HepG2 (cell line): Measurements from ENCODE around the gene KISS1R. TPM values are rescaled to one million over a fixed set of nuclear protein-coding genes. Genes with fewer than 3 reads are reported as not detected.

Experiments used
- ATAC-seq: fragments of 200-7000 bp; cut with Tn5 transposase; 3 replicates; pipeline ENCODE4 v1.9.1; 2020; ENCODE audit warnings: mild to moderate bottlenecking, moderate library complexity
- BruUV-seq: library from RNA; stranded (reverse); fragments of 400-500 nt; replicated peaks from 2 replicates; lab custom pipeline; 2021; lab: Mats Ljungman, UMichigan
- CTCF ChIA-PET: fragments of 300-600 bp; formaldehyde crosslinking; extraction: SDS; loops from one replicate; lab custom pipeline; 2021; ENCODE audit warnings: low total read pairs, inconsistent platforms, low intra/inter-chr PET ratio; lab: Yijun Ruan, JAX
- POLR2A ChIA-PET: fragments of 350-600 bp; sonication (Branson Sonifier 250); formaldehyde crosslinking; loops from one replicate; lab custom pipeline; 2020; ENCODE audit warnings: antibody characterized with exemption, inconsistent platforms; lab: Yijun Ruan, JAX
- DNase-seq: peaks from one replicate; pipeline ENCODE4 v3.0.0-alpha.2; 2015; ENCODE audit warnings: low spot score
- FAIRE-seq: peaks from 3 replicates; lab custom pipeline; 2011; peaks lifted over from hg19 to GRCh38; lab: Jason Lieb, UNC
- H2AFZ ChIP-seq: one replicate; pipeline ENCODE4 v1.6.1; 2011; ENCODE audit warnings: low read length, inconsistent platforms
- H3K27ac ChIP-seq: fragments of 300-600 bp; 3 replicates; pipeline ENCODE4 v1.8.0; 2011; ENCODE audit warnings: mixed run types, mild to moderate bottlenecking, mixed read lengths, low read length, inconsistent platforms; ENCODE audit not compliant: insufficient read depth; ENCODE audit errors: extremely low read length
- H3K27me3 ChIP-seq, 2 experiments: fragments of 200-600 bp in 1 of 2; 2 replicates in 1 of 2; 3 replicates in 1 of 2; pipeline versions ENCODE4 v1.6.0 to v1.8.0; 2011; ENCODE audit warnings: low read length in 2 of 2, mild to moderate bottlenecking in 2 of 2, moderate library complexity in 2 of 2, inconsistent platforms in 1 of 2; ENCODE audit not compliant: insufficient read depth in 2 of 2, control insufficient read depth in 1 of 2
- H3K36me3 ChIP-seq, 2 experiments: fragments of 200-600 bp in 1 of 2; replicated peaks in 1 of 2; 2 replicates in 1 of 2; 3 replicates in 1 of 2; pipeline versions ENCODE4 v1.5.1 to v1.8.0; 2011; ENCODE audit warnings: low read length in 2 of 2, inconsistent platforms in 1 of 2; ENCODE audit not compliant: insufficient read depth in 2 of 2, control insufficient read depth in 1 of 2
- H3K4me1 ChIP-seq: 2 replicates; pipeline ENCODE4 v1.5.1; 2012; ENCODE audit warnings: low read length, inconsistent platforms; ENCODE audit not compliant: insufficient read depth
- H3K4me2 ChIP-seq: 2 replicates; pipeline ENCODE4 v1.6.0; 2011; ENCODE audit warnings: low read depth, low read length, inconsistent platforms
- H3K4me3 ChIP-seq, 3 experiments: fragments of 200-600 bp in 1 of 3; sonication (generic), shearing (Covaris generic) in 1 of 3; replicated peaks in 1 of 3; 2 replicates each; pipeline ENCODE4 v1.5.1; 2011 to 2016; ENCODE audit warnings: low read length in 3 of 3, inconsistent platforms in 2 of 3, low read depth in 2 of 3, mild to moderate bottlenecking in 2 of 3, control low read depth in 1 of 3, mixed read lengths in 1 of 3; ENCODE audit not compliant: insufficient read depth in 1 of 3
- H3K79me2 ChIP-seq: one replicate; pipeline ENCODE4 v1.6.1; 2011; ENCODE audit warnings: low read length, inconsistent platforms; ENCODE audit not compliant: insufficient read depth
- H3K9ac ChIP-seq: 2 replicates; pipeline ENCODE4 v1.6.0; 2011; ENCODE audit warnings: mild to moderate bottlenecking, low read depth, low read length, inconsistent platforms; ENCODE audit not compliant: insufficient read depth
- H3K9me3 ChIP-seq: 2 replicates; pipeline ENCODE4 v1.5.1; 2012; ENCODE audit warnings: mild to moderate bottlenecking, low read length
- H4K20me1 ChIP-seq: 2 replicates; pipeline ENCODE4 v1.6.0; 2011; ENCODE audit warnings: inconsistent platforms, mild to moderate bottlenecking, low read length, moderate library complexity; ENCODE audit not compliant: insufficient read depth
- AGO1 ChIP-seq: fragments of 200-400 bp; formaldehyde crosslinking; IDR thresholded peaks from 2 replicates; pipeline ENCODE4 v1.6.1; 2017; ENCODE audit warnings: mild to moderate bottlenecking, low read depth, low read length, moderate library complexity; ENCODE audit not compliant: poor library complexity, severe bottlenecking
- CERS6 ChIP-seq: sonication (generic); formaldehyde crosslinking; IDR thresholded peaks from 2 replicates; pipeline ENCODE4 v1.5.0; 2020; ENCODE audit warnings: missing genetic modification reagents
- FOXK2 ChIP-seq: fragments of 450-650 bp; IDR thresholded peaks from 2 replicates; pipeline ENCODE4 v1.6.1; 2016
- FOXM1 ChIP-seq: sonication (generic); formaldehyde crosslinking; IDR thresholded peaks from 2 replicates; pipeline ENCODE4 v1.5.0; 2020; ENCODE audit warnings: missing genetic modification reagents
- HIVEP1 ChIP-seq: sonication (generic); formaldehyde crosslinking; IDR thresholded peaks from 2 replicates; pipeline ENCODE4 v1.4.0; 2020; ENCODE audit warnings: mild to moderate bottlenecking, missing genetic modification reagents
- KLF6 ChIP-seq: IDR thresholded peaks from 2 replicates; pipeline ENCODE4 v1.8.0; 2016; ENCODE audit warnings: missing biosample characterization, missing genetic modification reagents
- PAXIP1 ChIP-seq: sonication (generic); formaldehyde crosslinking; conservative IDR thresholded peaks from 2 replicates; pipeline ENCODE4 v1.4.0; 2020; ENCODE audit warnings: mild to moderate bottlenecking, missing genetic modification reagents, moderate library complexity
- RXRB ChIP-seq: IDR thresholded peaks from 2 replicates; pipeline ENCODE4 v1.6.1; 2016; ENCODE audit warnings: borderline replicate concordance, missing genetic modification reagents, missing compliant biosample characterization
- SRSF1 ChIP-seq: fragments of 200-400 bp; formaldehyde crosslinking; optimal IDR thresholded peaks from 2 replicates; pipeline ENCODE3; 2017; ENCODE audit warnings: mild to moderate bottlenecking, low read depth, low read length, moderate library complexity
- ZBTB34 ChIP-seq: sonication (generic); formaldehyde crosslinking; IDR thresholded peaks from 2 replicates; pipeline ENCODE4 v1.8.0; 2022; ENCODE audit warnings: mild to moderate bottlenecking, missing genetic modification reagents
- ZBTB37 ChIP-seq: sonication (generic); formaldehyde crosslinking; IDR thresholded peaks from 2 replicates; pipeline ENCODE4 v1.4.0; 2020; ENCODE audit warnings: mild to moderate bottlenecking, missing genetic modification reagents
- ZNF282 ChIP-seq: fragments of 450-650 bp; IDR thresholded peaks from 2 replicates; pipeline ENCODE4 v1.6.1; 2018; ENCODE audit not compliant: partially characterized antibody
- ZNF430 ChIP-seq: sonication (generic); formaldehyde crosslinking; IDR thresholded peaks from 2 replicates; pipeline ENCODE4 v1.9.0; 2021; ENCODE audit warnings: mild to moderate bottlenecking, missing genetic modification reagents
- ZNF460 ChIP-seq: sonication (generic); formaldehyde crosslinking; IDR thresholded peaks from 2 replicates; pipeline ENCODE4 v1.5.1; 2020; ENCODE audit warnings: missing genetic modification reagents, mild to moderate bottlenecking, borderline replicate concordance
- WGBS: methylation state at CpG from one replicate; pipeline ENCODE4 v1.1.6; 2017; ENCODE audit warnings: low lambda C conversion rate; 5-methylcytosine and 5-hydroxymethylcytosine counted together
- in situ Hi-C: cut with HindIII; loops from 2 replicates; pipeline ENCODE4 v1.10.0; 2017; ENCODE audit warnings: low pct_unique_long_range_greater_than_20kb; ENCODE audit not compliant: extremely low pct_ligation_motif_present
- intact Hi-C: fragments of 100-400 bp; cut with micrococcal nuclease; formaldehyde crosslinking; loops from one replicate; pipeline ENCODE4 v1.10.0; 2022; ENCODE audit not compliant: unreplicated experiment
- polyA plus RNA-seq, 8 experiments: library from polyadenylated mRNA; depleted of rRNA in 3 of 8; stranded (reverse) in 7 of 8; unstranded in 1 of 8; fragments of >200 nt; fragmentation: Illumina TruSeq in 4 of 8; extraction: Trizol in 4 of 8; gene quantifications; 2 replicates each; pipeline versions ENCODE4 v1.2.1 to v1.2.3, GENCODE V29; 2011 to 2016; ENCODE audit warnings: low read depth in 4 of 8, missing spikeins in 1 of 8, mixed read lengths in 1 of 8; ENCODE audit not compliant: insufficient read depth in 1 of 8
- total RNA-seq, 5 experiments: library from RNA; depleted of rRNA; stranded (reverse); fragments of >200 nt; fragmentation: Illumina TruSeq; extraction: Trizol; gene quantifications; 2 replicates each; pipeline ENCODE4 v1.2.3, GENCODE V29; 2016; ENCODE audit warnings: low read depth in 1 of 5

Gene KISS1R
- total and polyA plus RNA-seq, 2 of the 13 experiments (the other 11 are each of a cell fraction or from before 2014, with no cell fraction given) = 1.1 to 10.2 TPM

GRCh38 chr19:867855-868457 is 49.2 kb upstream of the KISS1R start (continued):
- TF ChIP-seq ZBTB37 (CRISPR knock-in tag) = no peak
- peak; percentile 80 for TF ChIP-seq AGO1
- TF ChIP-seq CERS6 (CRISPR knock-in tag) = no peak

GRCh38 chr19:868458-869244 is 48.5 kb upstream of the KISS1R start:
- ChIA-PET CTCF (no interaction called here), POLR2A (no interaction called here)
- Histone ChIP-seq H3K27ac (no peak overlapping the region), H3K4me2 (no peak overlapping the region), H3K9me3 (no peaks in the 10 kb centered on the region), H2AFZ (no peak overlapping the region), H3K4me1 (no peaks in the 10 kb centered on the region), H3K9ac (no peak overlapping the region), H3K79me2 (no peaks in the 10 kb centered on the region), H4K20me1 (no peaks in the 10 kb centered on the region), H3K4me3 (no peak overlapping the region), H3K27me3 (no peaks in the 10 kb centered on the region), H3K36me3 (peaks cover 3 to 12% of the 10 kb centered on the region in 2 experiments; a peak in 2 of 5 replicates)
- DNase-seq = no peak
- no TSS peak for BruUV-seq
- FAIRE-seq = no peak
- in situ Hi-C loops (loop anchor here (10.0 kb wide), 1 partner anchor 116 kb away; the partner anchor contains the start of gene WDR18), intact Hi-C loops (no loop called here)
- 95% methylated on average over 34 of the region's 34 CpGs for WGBS
- ATAC-seq = no peak
- TF ChIP-seq ZBTB34 (CRISPR knock-in tag) (no peak), RXRB (CRISPR knock-in tag) (no peak), AGO1 (peak; percentile 15), ZNF282 (no peak), PAXIP1 (no peak), ZNF460 (CRISPR knock-in tag) (no peak), KLF6 (no peak), HIVEP1 (CRISPR knock-in tag) (no peak), ZNF430 (CRISPR knock-in tag) (no peak), SRSF1 (peak; percentile 10), FOXM1 (CRISPR knock-in tag) (no peak), FOXK2 (no peak)
